Esophagus muscularis mucosa (tissue), 4 donors: ENCODE results near the gene FHDC1. TPM values are rescaled to one million over a fixed set of nuclear protein-coding genes. Genes with fewer than 3 reads are reported as not detected.

Experiments used
- DNase-seq: peaks from one replicate; pipeline ENCODE4 v3.0.0-alpha.2; 2017; ENCODE audit errors: extremely low spot score
- H3K27ac ChIP-seq, 4 donors: fragments of 200-600 bp; sonication (generic); replicated peaks in 1 of 4; 1 replicate in 3 of 4; 2 replicates in 1 of 4; pipeline ENCODE4 v1.5.1; 2016 to 2019; ENCODE audit warnings: mild to moderate bottlenecking in 1 of 4
- H3K27me3 ChIP-seq, 4 donors: fragments of 200-600 bp; sonication (generic); one replicate each; pipeline versions ENCODE4 v1.5.1 to v1.6.0; 2016 to 2019
- H3K36me3 ChIP-seq, 4 donors: fragments of 200-600 bp; sonication (generic); one replicate each; pipeline ENCODE4 v1.5.1; 2016 to 2019
- H3K4me1 ChIP-seq, 4 donors: fragments of 200-600 bp; sonication (generic); one replicate each; pipeline ENCODE4 v1.5.1; 2016 to 2019
- H3K4me3 ChIP-seq, 4 donors: fragments of 200-600 bp; sonication (generic); 1 replicate in 2 of 4; 2 replicates in 2 of 4; pipeline ENCODE4 v1.5.1; 2016 to 2019; ENCODE audit warnings: mild to moderate bottlenecking in 4 of 4, moderate library complexity in 1 of 4
- H3K9me3 ChIP-seq, 4 donors: fragments of 200-600 bp; sonication (generic); 1 replicate in 3 of 4; 2 replicates in 1 of 4; pipeline ENCODE4 v1.5.1; 2016 to 2019
- CTCF ChIP-seq, 3 experiments: fragments of 200-600 bp in 2 of 3; fragments of 450-650 bp in 1 of 3; sonication (generic) in 2 of 3; IDR thresholded peaks; one replicate each; pipeline ENCODE4 v1.5.1; 2017 to 2019; ENCODE audit warnings: antibody characterized with exemption in 3 of 3, mild to moderate bottlenecking in 2 of 3, moderate library complexity in 1 of 3
- EP300 ChIP-seq: sonication (generic); formaldehyde crosslinking; IDR thresholded peaks from one replicate; pipeline ENCODE4 v1.6.1; 2017; ENCODE audit warnings: antibody characterized with exemption
- POLR2A ChIP-seq: fragments of 450-650 bp; IDR thresholded peaks from one replicate; pipeline ENCODE4 v1.6.1; 2017; ENCODE audit warnings: antibody characterized with exemption, moderate library complexity, mild to moderate bottlenecking, low read depth
- POLR2AphosphoS5 ChIP-seq, 2 donors: sonication (generic); formaldehyde crosslinking; IDR thresholded peaks; one replicate each; pipeline ENCODE4 v1.6.1; 2017; ENCODE audit warnings: antibody characterized with exemption in 2 of 2
- whole genome bisulfite sequencing: methylation state at CpG from one replicate; pipeline ENCODE4 v1.1.5; 2018; 5-methylcytosine and 5-hydroxymethylcytosine counted together
- intact Hi-C: fragments of 100-400 bp; cut with DNase I; formaldehyde crosslinking; loops from one replicate; pipeline ENCODE4 v1.15.1; 2023
- total RNA-seq, 4 donors: library from RNA; depleted of rRNA; stranded (reverse); fragments of >200 nt; gene quantifications; one replicate each; pipeline versions ENCODE4 v1.1.0 to v1.2.1, GENCODE V29; 2016

The FHDC1 gene
- total RNA-seq, 4 donors from 2014 or later = 0.83 to 2.1 (median 1.6) TPM

GRCh38 chr4:152988721-152989553 is 52.8 kb downstream of the FHDC1 start:
- intact Hi-C loops = no loop called here
- Histone ChIP-seq H3K4me1 (no peaks in the 10 kb centered on the region), H3K4me3 (no peak overlapping the region), H3K27ac (no peak overlapping the region), H3K9me3 (no peaks in the 10 kb centered on the region), H3K36me3 (no peaks in the 10 kb centered on the region), H3K27me3 (no peaks in the 10 kb centered on the region)
- WGBS = 93% methylated on average over 4 of the region's 4 CpGs
- DNase-seq = no peak
- TF ChIP-seq POLR2A = no peak
- no peak for TF ChIP-seq CTCF (IDR thresholded peaks at IDR 0.05)
- no peak for TF ChIP-seq POLR2AphosphoS5 (IDR thresholded peaks at IDR 0.05)
- no peak for TF ChIP-seq EP300

- H3K27me3 ChIP-seq = no peaks in the 10 kb centered on the region
- intact Hi-C loops = no loop called here
- 84% methylated on average over 3 of the region's 3 CpGs for WGBS
- no peak overlapping the region for H3K4me3 ChIP-seq
- H3K4me1 ChIP-seq = no peaks in the 10 kb centered on the region
- no peak for DNase-seq
- no peaks in the 10 kb centered on the region for H3K9me3 ChIP-seq
- H3K27ac ChIP-seq = no peak overlapping the region
- no peaks in the 10 kb centered on the region for H3K36me3 ChIP-seq
- TF ChIP-seq CTCF (IDR thresholded peaks at IDR 0.05) = no peak
Observed at GRCh38 chr4:152989554-152989970, 53.4 kb downstream of the FHDC1 start.

- H3K27me3 ChIP-seq = no peaks in the 10 kb centered on the region
- intact Hi-C loops = no loop called here
- H3K4me1 ChIP-seq = no peaks in the 10 kb centered on the region
- no peaks in the 10 kb centered on the region for H3K9me3 ChIP-seq
- no peaks in the 10 kb centered on the region for H3K36me3 ChIP-seq
- no peak overlapping the region for H3K4me3 ChIP-seq
- 85% methylated on average over 2 of the region's 8 CpGs for WGBS
- H3K27ac ChIP-seq = no peak overlapping the region
- DNase-seq = no peak
- TF ChIP-seq EP300 = no peak
- no peak for TF ChIP-seq POLR2A
- no peak for TF ChIP-seq POLR2AphosphoS5 (IDR thresholded peaks at IDR 0.05)
- TF ChIP-seq CTCF (IDR thresholded peaks at IDR 0.05) = no peak
Observed at GRCh38 chr4:152990471-152991131, 54.5 kb downstream of the FHDC1 start.

- H3K4me1 ChIP-seq = peaks cover 0 to 7% (median 0%) of the 10 kb centered on the region in 4 donors
- H3K9me3 ChIP-seq = no peaks in the 10 kb centered on the region
- intact Hi-C loops = no loop called here
- TF ChIP-seq POLR2AphosphoS5 (IDR thresholded peaks at IDR 0.05) (no peak), CTCF (IDR thresholded peaks at IDR 0.05) (no peak), EP300 (no peak), POLR2A (no peak)
- no peaks in the 10 kb centered on the region for H3K27me3 ChIP-seq
- no peak overlapping the region for H3K4me3 ChIP-seq
- 80% methylated on average over 3 of the region's 3 CpGs for WGBS
- H3K36me3 ChIP-seq = no peaks in the 10 kb centered on the region
- no peak overlapping the region for H3K27ac ChIP-seq
- no peak for DNase-seq
Observed at GRCh38 chr4:152991398-152991797, 55.3 kb downstream of the FHDC1 start.
